Right lobe of liver (tissue), 4 donors: ENCODE results near the gene IQSEC1.

Source experiments
- CTCF ChIP-seq, 4 donors: fragments of 200-600 bp in 3 of 4; fragments of 450-650 bp in 1 of 4; IDR thresholded peaks; one replicate each; pipeline versions ENCODE4 v1.5.1 to v1.8.0; 2016 to 2022; ENCODE audit warnings: antibody characterized with exemption in 4 of 4, mild to moderate bottlenecking in 2 of 4
- POLR2A ChIP-seq: fragments of 450-650 bp; IDR thresholded peaks from one replicate; pipeline ENCODE4 v1.6.1; 2017; ENCODE audit warnings: antibody characterized with exemption, mild to moderate bottlenecking
- donor health status: DM: no; HTN: no; CAD: no.
- donor health status: DM: no; HTN: no; CAD: no.
- donor health status: DM: no; HTN: yes; CAD: no.

GRCh38 chr3:12909710-12910109 is 163.5 kb downstream of the IQSEC1 start:
- TF ChIP-seq POLR2A, result no peak
- TF ChIP-seq CTCF (IDR thresholded peaks at IDR 0.05), result no peak
